Neural cell (in vitro differentiated cells): ENCODE results near the gene KRT76.

Source experiments
- TF ChIP-seq, protein P1 (sequence below): IDR thresholded peaks from 2 replicates; pipeline ENCODE4 v1.6.1; 2012; ENCODE audit warnings: borderline replicate concordance
- TF ChIP-seq, protein P2 (sequence below): fragments of 450-650 bp; IDR thresholded peaks from 2 replicates; pipeline ENCODE4 v1.5.1; 2014; ENCODE audit warnings: antibody characterized with exemption, mild to moderate bottlenecking, moderate library complexity; ENCODE audit not compliant: poor library complexity, severe bottlenecking

DNA sequence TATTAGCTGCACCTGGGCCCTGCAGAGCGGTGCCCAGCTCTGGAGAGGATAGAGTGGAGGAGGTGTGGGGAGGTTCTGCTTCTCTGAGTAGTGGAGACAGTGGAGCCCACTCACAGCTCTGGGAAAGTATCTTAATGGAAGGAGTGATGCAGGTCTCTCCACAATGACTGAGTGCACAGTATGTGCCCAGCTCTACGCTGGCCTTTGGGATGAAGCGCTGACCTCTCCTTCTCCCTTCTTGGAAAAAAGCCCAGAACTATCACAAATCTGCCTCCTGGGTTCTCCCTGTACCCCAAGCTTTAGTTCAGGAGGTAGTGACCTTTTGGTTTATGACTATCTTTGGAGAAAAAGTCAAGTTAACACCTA is 19.3 kb upstream of the KRT76 start:
- TF ChIP-seq, protein P1, sequence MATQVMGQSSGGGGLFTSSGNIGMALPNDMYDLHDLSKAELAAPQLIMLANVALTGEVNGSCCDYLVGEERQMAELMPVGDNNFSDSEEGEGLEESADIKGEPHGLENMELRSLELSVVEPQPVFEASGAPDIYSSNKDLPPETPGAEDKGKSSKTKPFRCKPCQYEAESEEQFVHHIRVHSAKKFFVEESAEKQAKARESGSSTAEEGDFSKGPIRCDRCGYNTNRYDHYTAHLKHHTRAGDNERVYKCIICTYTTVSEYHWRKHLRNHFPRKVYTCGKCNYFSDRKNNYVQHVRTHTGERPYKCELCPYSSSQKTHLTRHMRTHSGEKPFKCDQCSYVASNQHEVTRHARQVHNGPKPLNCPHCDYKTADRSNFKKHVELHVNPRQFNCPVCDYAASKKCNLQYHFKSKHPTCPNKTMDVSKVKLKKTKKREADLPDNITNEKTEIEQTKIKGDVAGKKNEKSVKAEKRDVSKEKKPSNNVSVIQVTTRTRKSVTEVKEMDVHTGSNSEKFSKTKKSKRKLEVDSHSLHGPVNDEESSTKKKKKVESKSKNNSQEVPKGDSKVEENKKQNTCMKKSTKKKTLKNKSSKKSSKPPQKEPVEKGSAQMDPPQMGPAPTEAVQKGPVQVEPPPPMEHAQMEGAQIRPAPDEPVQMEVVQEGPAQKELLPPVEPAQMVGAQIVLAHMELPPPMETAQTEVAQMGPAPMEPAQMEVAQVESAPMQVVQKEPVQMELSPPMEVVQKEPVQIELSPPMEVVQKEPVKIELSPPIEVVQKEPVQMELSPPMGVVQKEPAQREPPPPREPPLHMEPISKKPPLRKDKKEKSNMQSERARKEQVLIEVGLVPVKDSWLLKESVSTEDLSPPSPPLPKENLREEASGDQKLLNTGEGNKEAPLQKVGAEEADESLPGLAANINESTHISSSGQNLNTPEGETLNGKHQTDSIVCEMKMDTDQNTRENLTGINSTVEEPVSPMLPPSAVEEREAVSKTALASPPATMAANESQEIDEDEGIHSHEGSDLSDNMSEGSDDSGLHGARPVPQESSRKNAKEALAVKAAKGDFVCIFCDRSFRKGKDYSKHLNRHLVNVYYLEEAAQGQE: no peak
- TF ChIP-seq, protein P2, sequence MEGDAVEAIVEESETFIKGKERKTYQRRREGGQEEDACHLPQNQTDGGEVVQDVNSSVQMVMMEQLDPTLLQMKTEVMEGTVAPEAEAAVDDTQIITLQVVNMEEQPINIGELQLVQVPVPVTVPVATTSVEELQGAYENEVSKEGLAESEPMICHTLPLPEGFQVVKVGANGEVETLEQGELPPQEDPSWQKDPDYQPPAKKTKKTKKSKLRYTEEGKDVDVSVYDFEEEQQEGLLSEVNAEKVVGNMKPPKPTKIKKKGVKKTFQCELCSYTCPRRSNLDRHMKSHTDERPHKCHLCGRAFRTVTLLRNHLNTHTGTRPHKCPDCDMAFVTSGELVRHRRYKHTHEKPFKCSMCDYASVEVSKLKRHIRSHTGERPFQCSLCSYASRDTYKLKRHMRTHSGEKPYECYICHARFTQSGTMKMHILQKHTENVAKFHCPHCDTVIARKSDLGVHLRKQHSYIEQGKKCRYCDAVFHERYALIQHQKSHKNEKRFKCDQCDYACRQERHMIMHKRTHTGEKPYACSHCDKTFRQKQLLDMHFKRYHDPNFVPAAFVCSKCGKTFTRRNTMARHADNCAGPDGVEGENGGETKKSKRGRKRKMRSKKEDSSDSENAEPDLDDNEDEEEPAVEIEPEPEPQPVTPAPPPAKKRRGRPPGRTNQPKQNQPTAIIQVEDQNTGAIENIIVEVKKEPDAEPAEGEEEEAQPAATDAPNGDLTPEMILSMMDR: no peak
